22Rv1 (cell line): ENCODE measurements around the gene EPHA5.

ENCODE experiments used
- H3K27ac ChIP-seq: fragments of 450-650 bp; 2 replicates; pipeline ENCODE4 v1.5.1; 2017
- ZFX ChIP-seq: fragments of 450-650 bp; IDR thresholded peaks from 2 replicates; pipeline ENCODE4 v1.6.1; 2017; ENCODE audit warnings: antibody characterized with exemption, borderline replicate concordance
- TF ChIP-seq, protein P1 (sequence below): fragments of 450-650 bp; IDR thresholded peaks from 2 replicates; pipeline ENCODE4 v1.5.1; 2017; ENCODE audit warnings: mild to moderate bottlenecking

EPHA5 gene

GRCh38 chr4:65407483-65407882 lies 262.8 kb downstream of the EPHA5 start:
- H3K27ac ChIP-seq = no peak overlapping the region

DNA sequence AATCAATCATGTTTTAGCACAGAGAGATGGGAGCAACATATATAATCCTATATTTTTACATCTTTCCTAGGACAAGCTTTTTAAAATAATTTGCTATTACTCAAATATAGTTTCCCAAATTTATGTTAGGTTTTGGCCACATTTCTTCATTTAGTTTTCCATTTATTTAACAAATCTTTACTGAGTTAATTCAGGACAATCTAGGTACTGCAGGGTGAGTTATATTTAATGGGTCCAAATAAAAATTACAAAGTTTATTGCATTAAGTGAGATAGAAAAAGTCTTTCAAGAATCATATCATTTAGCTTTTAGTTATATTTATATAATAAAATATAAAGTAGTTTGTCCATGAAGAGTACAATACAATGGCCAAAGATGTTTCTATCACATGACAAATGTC lies 269.2 kb downstream of the EPHA5 start:
- no peak for TF ChIP-seq ZFX
- TF ChIP-seq, protein P1, sequence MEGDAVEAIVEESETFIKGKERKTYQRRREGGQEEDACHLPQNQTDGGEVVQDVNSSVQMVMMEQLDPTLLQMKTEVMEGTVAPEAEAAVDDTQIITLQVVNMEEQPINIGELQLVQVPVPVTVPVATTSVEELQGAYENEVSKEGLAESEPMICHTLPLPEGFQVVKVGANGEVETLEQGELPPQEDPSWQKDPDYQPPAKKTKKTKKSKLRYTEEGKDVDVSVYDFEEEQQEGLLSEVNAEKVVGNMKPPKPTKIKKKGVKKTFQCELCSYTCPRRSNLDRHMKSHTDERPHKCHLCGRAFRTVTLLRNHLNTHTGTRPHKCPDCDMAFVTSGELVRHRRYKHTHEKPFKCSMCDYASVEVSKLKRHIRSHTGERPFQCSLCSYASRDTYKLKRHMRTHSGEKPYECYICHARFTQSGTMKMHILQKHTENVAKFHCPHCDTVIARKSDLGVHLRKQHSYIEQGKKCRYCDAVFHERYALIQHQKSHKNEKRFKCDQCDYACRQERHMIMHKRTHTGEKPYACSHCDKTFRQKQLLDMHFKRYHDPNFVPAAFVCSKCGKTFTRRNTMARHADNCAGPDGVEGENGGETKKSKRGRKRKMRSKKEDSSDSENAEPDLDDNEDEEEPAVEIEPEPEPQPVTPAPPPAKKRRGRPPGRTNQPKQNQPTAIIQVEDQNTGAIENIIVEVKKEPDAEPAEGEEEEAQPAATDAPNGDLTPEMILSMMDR = no peak
- H3K27ac ChIP-seq = no peak overlapping the region

More at GRCh38 chr4:65407483-65407882, 262.8 kb downstream of the EPHA5 start:
- TF ChIP-seq, protein P1 = no peak
- TF ChIP-seq ZFX = no peak

GRCh38 chr4:65399084-65399483 lies 271.2 kb downstream of the EPHA5 start:
- TF ChIP-seq ZFX = no peak
- TF ChIP-seq, protein P1 = no peak
- no peak overlapping the region for H3K27ac ChIP-seq

GRCh38 chr4:65393078-65393477 lies 277.2 kb downstream of the EPHA5 start:
- no peak for TF ChIP-seq ZFX
- TF ChIP-seq, protein P1 = no peak
- H3K27ac ChIP-seq = no peak overlapping the region

DNA sequence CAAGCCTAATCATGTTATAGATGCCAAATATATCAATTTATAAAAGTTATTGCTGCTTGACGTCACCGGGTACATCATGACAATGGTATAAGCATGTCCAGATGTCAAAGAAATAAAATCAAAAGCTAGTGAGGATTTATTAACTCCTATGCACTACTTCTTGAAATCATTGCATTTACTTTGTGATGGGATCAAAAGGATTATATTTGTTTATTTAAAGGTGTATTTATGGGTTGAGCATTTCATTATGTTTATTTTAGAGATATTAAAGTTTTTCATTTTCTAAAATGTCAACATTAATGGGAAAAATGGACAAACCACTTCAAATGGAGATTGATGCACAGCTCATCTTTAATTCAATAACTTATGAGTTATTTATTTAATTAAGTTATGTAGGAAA lies 277.8 kb downstream of the EPHA5 start:
- TF ChIP-seq, protein P1 = no peak
- TF ChIP-seq ZFX = no peak
- no peak overlapping the region for H3K27ac ChIP-seq

DNA sequence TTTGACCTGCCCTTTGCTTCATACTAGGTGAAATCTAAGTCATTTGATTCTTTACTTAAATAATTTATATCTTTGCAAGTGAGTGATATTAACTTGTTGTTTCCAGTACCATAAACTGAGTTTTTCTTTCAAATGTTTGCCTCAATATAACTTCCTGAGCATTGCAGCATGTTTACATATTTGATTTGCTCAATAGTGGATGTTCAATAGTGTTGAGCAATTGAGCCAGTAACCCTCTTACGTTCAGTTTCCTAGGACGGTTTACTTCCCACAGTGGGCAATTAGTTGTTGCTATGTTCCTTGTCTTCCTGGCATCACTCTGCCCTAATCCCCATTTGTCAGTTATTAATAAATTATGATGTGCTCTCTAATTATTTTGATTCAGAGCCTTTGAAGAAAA lies 278.5 kb downstream of the EPHA5 start:
- H3K27ac ChIP-seq = no peak overlapping the region
- TF ChIP-seq, protein P1 = no peak
- no peak for TF ChIP-seq ZFX

GRCh38 chr4:65391382-65391781 lies 278.9 kb downstream of the EPHA5 start:
- TF ChIP-seq, protein P1 = no peak
- TF ChIP-seq ZFX = no peak
- H3K27ac ChIP-seq = no peak overlapping the region
